HL-60 (cell line): Measurements from ENCODE around the gene SLC39A12.

Experiments used
- DNase-seq, 2 experiments: peaks; one replicate each; pipeline ENCODE4 v3.0.0-alpha.2; 2010 to 2020; ENCODE audit warnings: low read depth in 1 of 2, low spot score in 1 of 2
- H3K27ac ChIP-seq: fragments of 250-450 bp; sonication (Bioruptor Pico); replicated peaks from 2 replicates; pipeline ENCODE4 v1.5.1; 2020; ENCODE audit warnings: mild to moderate bottlenecking, moderate library complexity
- H3K27me3 ChIP-seq: fragments of 250-450 bp; sonication (Bioruptor Pico); 2 replicates; pipeline ENCODE4 v1.5.1; 2021; ENCODE audit warnings: mild to moderate bottlenecking, moderate library complexity; ENCODE audit not compliant: insufficient read depth, poor library complexity, severe bottlenecking
- H3K4me3 ChIP-seq: replicated peaks from 2 replicates; pipeline ENCODE4 v1.5.1; 2011; ENCODE audit warnings: mild to moderate bottlenecking, control low read depth, low read length; ENCODE audit not compliant: insufficient read depth
- GABPA ChIP-seq: IDR thresholded peaks from 2 replicates; pipeline ENCODE4 v1.6.1; 2012; ENCODE audit warnings: low read depth
- POLR2AphosphoS5 ChIP-seq: IDR thresholded peaks from 2 replicates; pipeline ENCODE4 v1.6.1; 2012; ENCODE audit warnings: low read depth
- SPI1 ChIP-seq: IDR thresholded peaks from 2 replicates; pipeline ENCODE4 v1.6.1; 2012; ENCODE audit warnings: low read depth, mild to moderate bottlenecking, borderline replicate concordance
- TF ChIP-seq, protein P1 (sequence below): IDR thresholded peaks from one replicate; pipeline ENCODE4 v1.5.1; 2011; ENCODE audit warnings: low read length, control low read depth, inconsistent platforms; ENCODE audit not compliant: insufficient read depth
- TF ChIP-seq, protein P2 (sequence below): IDR thresholded peaks from 2 replicates; pipeline ENCODE4 v1.6.1; 2012; ENCODE audit warnings: low read depth; ENCODE audit not compliant: insufficient replicate concordance

The SLC39A12 gene

DNA sequence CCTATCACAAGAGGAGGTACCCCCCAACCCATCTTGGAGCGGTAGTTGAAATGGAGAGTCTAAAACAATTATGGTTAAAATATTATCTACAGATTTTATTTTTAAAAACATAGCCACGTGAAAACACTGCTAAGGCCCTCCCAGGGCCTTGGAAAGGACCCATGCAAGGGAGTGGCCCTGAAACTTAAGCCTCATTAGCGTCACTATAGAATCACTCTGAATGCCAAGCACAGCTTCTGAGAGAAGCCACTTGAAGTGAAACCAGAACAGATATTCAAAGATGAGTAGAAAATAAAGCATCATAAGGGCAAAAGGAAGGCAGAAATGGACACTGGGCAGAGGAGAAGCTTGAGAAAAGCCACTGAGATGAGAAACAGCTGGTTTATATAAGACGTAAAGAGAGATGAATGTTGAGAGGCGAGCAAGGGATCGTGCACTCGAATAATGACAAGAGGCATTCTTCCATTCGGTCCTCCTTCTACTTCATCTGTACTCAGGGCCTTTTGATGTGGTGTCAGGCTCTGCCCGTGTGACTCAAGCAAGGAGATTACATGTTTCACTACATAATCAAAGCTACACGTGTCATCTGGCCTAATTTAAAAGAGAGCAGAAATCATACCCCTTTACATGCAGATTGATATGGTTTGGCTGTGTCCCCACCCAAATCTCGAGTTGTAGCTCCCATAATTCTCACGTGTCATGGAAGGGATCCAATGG lies 33.4 kb upstream of the SLC39A12 start:
- H3K27me3 ChIP-seq, result no peaks in the 10 kb centered on the region
- DNase-seq, result no peak
- no peak overlapping the region for H3K27ac ChIP-seq
- TF ChIP-seq POLR2AphosphoS5 (no peak), SPI1 (no peak), GABPA (no peak)
- TF ChIP-seq, protein P1, sequence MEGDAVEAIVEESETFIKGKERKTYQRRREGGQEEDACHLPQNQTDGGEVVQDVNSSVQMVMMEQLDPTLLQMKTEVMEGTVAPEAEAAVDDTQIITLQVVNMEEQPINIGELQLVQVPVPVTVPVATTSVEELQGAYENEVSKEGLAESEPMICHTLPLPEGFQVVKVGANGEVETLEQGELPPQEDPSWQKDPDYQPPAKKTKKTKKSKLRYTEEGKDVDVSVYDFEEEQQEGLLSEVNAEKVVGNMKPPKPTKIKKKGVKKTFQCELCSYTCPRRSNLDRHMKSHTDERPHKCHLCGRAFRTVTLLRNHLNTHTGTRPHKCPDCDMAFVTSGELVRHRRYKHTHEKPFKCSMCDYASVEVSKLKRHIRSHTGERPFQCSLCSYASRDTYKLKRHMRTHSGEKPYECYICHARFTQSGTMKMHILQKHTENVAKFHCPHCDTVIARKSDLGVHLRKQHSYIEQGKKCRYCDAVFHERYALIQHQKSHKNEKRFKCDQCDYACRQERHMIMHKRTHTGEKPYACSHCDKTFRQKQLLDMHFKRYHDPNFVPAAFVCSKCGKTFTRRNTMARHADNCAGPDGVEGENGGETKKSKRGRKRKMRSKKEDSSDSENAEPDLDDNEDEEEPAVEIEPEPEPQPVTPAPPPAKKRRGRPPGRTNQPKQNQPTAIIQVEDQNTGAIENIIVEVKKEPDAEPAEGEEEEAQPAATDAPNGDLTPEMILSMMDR, result no peak
- TF ChIP-seq, protein P2, sequence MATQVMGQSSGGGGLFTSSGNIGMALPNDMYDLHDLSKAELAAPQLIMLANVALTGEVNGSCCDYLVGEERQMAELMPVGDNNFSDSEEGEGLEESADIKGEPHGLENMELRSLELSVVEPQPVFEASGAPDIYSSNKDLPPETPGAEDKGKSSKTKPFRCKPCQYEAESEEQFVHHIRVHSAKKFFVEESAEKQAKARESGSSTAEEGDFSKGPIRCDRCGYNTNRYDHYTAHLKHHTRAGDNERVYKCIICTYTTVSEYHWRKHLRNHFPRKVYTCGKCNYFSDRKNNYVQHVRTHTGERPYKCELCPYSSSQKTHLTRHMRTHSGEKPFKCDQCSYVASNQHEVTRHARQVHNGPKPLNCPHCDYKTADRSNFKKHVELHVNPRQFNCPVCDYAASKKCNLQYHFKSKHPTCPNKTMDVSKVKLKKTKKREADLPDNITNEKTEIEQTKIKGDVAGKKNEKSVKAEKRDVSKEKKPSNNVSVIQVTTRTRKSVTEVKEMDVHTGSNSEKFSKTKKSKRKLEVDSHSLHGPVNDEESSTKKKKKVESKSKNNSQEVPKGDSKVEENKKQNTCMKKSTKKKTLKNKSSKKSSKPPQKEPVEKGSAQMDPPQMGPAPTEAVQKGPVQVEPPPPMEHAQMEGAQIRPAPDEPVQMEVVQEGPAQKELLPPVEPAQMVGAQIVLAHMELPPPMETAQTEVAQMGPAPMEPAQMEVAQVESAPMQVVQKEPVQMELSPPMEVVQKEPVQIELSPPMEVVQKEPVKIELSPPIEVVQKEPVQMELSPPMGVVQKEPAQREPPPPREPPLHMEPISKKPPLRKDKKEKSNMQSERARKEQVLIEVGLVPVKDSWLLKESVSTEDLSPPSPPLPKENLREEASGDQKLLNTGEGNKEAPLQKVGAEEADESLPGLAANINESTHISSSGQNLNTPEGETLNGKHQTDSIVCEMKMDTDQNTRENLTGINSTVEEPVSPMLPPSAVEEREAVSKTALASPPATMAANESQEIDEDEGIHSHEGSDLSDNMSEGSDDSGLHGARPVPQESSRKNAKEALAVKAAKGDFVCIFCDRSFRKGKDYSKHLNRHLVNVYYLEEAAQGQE, result no peak
- no peak overlapping the region for H3K4me3 ChIP-seq

DNA sequence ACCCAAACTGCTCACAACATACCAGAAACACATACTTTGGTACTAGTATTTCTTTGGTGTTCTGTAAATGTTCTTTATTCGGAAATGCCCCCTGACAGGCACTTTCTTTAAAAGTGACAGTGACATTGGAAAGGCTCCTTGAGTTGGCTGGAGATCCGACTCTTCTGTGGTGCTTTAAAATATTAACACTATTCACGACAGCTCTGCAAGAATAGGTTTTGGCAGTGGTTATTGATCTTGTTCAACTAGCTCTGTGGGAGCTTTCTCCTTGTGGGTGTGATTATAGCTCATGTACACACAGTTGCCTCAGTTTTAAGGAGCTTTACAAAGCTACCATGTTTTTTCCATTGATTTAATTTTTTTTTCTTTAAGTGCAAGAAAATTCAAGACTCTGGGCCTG lies 30.3 kb upstream of the SLC39A12 start:
- TF ChIP-seq SPI1, result no peak
- TF ChIP-seq POLR2AphosphoS5, result no peak
- TF ChIP-seq, protein P2, result no peak
- TF ChIP-seq GABPA, result no peak
- TF ChIP-seq, protein P1, result no peak
- no peak for DNase-seq
- H3K4me3 ChIP-seq, result no peak overlapping the region
- no peaks in the 10 kb centered on the region for H3K27me3 ChIP-seq
- H3K27ac ChIP-seq, result no peak overlapping the region

DNA sequence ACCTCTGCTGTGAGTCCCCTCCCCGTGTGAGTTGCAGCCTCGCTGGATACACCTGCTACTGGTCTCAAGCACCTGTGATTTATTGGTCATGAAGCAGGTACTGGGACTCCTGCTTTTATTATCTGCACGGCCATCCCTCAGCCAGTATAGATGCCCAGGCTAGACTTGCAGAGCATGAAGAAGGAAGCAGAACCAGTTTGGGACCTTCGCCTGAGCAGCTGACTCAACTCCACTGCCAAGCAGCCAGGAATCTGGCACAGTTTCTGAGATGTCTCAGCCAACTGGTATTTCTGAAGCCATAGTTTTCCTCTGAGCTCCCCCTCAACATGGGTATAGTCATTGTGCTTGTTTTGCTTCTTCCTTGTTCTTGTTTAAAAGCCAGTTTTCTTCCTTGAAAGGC lies 28.0 kb upstream of the SLC39A12 start:
- TF ChIP-seq, protein P2, result no peak
- TF ChIP-seq POLR2AphosphoS5 (no peak), SPI1 (no peak), GABPA (no peak)
- TF ChIP-seq, protein P1, result no peak
- Histone ChIP-seq H3K27ac (no peak overlapping the region), H3K4me3 (no peak overlapping the region), H3K27me3 (no peaks in the 10 kb centered on the region)
- DNase-seq, result no peak
